Fibroblast of the conjunctiva (primary cell): ENCODE results near the gene CCDC106.

Experiments used
- DNase-seq: peaks from one replicate; pipeline ENCODE4 v3.0.0-alpha.2; 2010; ENCODE audit warnings: low read depth

Gene CCDC106

GRCh38 chr19:55614711-55615542, 33.1 kb upstream of the CCDC106 start:
- no peak for DNase-seq

- no peak for DNase-seq
These were observed 32.2 kb upstream of the CCDC106 start for GRCh38 chr19:55615543-55616394.

- no peak for DNase-seq
These were observed 31.6 kb upstream of the CCDC106 start for GRCh38 chr19:55616395-55616875.

DNA sequence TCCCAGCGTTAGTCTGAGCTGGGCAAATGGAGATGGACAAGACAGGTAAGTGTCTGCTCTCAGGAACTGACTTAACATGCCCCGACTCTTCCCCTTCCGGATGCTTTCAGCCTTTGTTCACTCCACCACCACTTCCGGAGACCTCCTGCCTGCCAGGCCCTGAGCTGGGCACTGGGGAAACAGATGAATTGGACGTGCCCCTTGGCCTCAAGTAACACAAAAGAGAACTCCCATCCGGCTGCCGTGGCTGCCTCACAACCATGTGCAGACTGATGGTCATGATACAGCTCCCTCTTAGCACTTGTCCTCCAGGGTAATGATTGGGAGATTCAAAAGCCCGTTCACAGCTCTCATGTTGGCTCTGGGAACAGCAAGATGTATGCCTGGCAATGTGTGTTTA, 30.6 kb upstream of the CCDC106 start:
- no peak for DNase-seq

DNA sequence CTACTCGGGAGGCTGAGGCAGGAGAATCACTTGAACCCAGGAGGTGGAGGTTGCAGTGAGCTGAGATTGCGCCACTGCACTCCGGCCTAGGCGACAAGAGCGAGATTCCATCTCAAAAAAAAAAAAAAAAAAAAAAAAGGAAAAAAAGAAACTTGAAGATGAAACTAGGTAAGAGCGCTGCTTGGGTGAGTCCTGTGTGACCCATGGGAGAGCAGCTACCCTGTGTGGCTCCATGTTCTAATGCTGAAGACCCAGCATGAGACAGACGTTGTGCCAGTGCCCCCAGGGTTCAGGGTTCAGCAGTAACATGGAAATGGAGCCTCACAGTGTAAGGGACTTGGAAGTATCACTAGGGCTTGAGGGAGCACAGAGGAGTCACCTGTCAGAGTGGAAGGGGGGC, 29.6 kb upstream of the CCDC106 start:
- DNase-seq = no peak

DNA sequence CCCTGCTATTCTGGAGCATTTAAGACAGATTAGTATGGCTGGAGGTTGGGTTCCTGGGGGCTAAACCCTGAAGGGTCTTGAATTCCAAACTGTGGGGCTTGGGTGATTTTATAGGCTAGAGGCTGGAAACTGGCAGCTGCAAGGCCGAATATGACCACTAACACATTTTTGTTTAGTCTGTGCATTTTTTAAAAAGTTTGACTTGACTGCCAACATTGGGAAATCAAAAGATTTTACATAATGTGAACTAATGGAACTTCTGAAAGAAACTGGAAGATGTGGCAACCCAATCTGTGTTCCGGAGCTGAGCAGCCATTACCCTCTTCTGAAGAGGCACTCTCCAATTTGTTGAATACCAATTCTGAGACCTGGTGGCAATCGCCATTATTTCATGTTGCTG, 28.7 kb upstream of the CCDC106 start:
- DNase-seq = no peak

DNA sequence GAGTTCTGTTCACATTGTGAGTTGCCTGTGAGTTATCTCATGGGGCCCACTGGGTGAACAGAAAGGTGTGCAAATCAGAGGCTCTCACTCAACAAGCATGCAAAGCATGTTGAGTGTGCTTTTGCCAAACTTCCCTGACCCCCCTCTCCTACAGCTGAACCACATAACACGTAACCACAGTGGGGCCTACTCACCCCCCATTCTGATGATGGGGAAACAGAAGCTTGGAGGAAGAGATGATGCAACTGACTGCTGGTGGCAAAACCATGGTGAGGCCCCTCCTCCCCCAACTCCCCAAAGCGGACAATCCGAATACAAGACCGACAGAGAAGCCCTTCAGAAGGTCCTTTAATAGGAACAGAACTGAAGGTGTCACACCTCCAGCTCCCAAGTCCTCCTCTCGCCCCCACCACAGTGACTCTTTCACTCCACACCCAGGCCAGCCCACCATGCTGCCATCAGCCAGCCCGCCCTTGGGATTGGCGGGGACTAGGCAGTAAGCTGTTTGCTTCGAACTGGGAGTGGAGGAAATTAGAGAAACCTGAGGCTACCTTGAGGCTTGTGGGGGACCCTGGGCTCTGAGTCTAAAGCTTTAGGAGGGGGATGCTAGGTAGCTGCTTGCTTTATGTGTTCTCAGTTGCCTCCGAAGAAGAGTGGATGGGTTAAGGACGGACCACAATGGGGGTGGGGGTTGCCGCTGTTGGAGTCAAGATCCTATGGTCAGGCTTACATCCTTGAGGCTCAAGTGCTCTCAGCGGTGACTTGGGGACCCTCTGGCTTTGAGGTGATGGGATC, 27.4 kb upstream of the CCDC106 start:
- DNase-seq = no peak

DNA sequence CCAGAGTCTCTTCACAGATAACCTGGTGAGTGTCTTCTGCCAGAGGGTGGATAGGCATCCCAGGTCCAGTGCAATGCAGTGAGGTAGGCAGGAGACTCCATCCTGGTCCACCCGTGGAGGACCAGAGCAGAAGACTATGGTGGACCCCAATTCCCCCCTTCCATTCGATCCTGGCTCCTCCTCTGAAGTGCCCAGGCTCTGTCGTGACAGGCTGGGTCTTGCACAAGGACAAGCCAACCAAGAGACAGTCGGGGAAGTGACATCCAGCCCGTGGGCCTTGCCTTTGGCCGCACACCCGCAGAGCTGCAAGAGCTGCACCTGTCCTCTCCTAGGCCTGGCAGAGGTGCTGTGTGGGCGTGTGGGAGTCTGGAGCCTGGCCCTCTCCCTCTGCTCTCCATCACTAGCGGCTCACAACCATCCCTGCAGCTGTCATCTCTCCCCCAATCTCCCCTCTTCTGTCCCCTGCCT, 26.8 kb upstream of the CCDC106 start:
- no peak for DNase-seq

- no peak for DNase-seq
These were observed 26.3 kb upstream of the CCDC106 start for GRCh38 chr19:55621673-55622231.

DNA sequence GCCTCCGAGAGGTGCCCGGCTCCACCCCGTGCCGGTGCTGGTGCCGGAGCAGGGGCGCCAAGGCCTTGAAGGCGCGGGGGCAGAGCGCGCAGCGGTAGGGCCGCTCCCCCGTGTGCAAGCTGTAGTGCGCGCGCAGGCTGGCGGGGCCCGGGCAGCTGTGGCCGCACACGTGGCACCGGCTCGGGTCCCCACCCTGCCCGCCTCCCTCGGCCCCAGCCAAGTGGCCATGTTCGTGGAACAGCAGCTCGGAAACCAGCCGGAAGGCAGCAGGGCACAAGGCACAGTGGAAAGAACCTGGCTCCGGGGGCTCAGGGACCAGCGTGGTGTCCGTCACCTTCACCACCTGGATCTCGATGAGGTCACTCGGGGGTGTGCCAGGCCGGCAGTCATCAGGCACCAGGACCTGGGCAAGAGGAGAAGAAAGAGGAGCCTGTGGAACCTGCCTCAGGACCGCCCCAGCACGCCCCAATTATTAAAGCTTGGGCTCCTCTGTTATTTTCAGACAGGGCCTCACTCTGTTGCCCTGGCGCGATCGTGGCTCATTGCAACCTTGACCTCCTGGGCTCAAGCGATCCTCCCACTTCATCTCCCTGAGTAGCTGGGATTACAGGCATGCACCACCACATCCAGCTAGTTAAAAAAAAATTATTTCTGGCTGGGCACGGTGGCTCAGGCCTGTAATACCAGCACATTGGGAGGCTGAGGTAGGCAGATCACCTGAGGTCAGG, 25.6 kb upstream of the CCDC106 start:
- no peak for DNase-seq

- no peak for DNase-seq
These were observed 24.9 kb upstream of the CCDC106 start for GRCh38 chr19:55623130-55623529.

DNA sequence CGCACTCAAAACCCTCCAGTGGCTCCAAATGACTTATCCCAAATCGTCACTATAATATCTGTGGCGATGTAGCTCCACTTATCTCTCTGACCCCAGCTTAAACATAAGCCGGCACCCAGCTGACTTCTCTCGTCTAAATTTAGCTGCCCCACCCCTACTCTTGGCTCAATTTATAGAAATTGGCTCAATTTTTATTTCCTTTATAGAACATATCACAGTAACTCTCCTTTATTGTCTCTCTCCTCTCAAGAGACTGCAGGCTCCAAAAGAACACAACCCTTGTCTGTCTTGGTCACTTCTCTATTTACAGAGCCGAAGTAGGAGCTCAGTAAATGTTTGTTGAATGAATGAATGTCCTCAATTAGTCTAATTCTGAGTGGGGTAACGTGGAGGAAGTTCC, 24.5 kb upstream of the CCDC106 start:
- no peak for DNase-seq

- peak; percentile 89 for DNase-seq
These were observed 23.7 kb upstream of the CCDC106 start, which contains the start of gene ZNF784 for GRCh38 chr19:55624109-55625003. TSS of gene ZNF784 (minus strand) at chr19:55624566. CDS start at chr19:55624561, 5 bp downstream.

DNA sequence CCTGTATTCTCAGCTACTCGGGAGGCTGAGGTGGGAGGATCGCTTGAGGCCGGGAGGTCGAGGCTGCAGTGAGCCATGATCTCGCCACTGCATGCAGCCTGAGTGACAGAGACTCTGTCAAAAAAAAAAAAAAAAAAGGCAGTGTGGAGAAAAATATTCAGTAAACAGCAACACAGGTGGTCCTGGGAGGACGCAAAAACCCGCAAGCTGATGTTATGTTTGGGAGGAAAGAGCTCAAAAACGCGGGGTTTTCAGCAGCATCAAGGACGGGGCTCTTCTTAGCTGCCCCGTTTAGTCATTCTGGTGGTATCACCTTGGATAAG, 23.0 kb upstream of the CCDC106 start:
- no peak for DNase-seq

DNA sequence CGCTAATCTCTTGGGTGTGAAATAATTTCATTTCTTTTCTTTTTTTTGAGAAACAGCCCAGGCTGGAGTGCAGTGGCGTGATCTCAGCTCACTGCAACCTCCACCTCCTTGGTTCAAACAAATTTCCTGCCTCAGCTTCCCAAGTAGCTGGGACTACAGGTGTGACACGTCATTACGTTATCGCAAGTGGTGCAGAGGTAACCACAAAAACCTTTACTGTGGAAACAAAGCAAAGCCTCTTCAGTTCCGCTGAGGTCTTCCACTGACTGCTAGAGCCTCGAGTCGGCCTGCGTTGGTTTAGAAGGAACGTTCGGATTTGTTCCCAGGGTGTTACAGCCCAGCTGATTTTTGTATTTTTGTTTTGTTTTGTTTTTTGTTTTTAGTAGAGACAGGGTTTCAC, 21.7 kb upstream of the CCDC106 start:
- DNase-seq = no peak

DNA sequence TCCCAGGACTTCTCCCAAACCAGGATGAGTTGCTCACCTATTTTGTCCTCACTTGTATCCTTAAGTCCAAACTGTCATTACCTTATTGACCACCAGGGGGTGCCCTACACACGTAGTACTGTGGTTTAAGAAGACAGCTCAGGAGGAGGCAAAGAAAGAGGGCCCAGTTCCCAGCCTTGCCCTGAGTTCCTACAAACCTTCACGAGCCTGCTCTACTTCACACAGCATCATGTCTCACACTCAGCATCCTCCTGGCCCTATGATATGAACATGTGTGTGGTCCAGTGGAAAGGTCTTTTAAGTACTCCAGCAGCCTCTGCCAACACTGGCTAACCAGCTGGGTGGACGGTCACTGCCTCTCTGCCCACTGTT, 15.6 kb upstream of the CCDC106 start:
- peak; percentile 97 for DNase-seq

- DNase-seq = no peak
These were observed 14.2 kb upstream of the CCDC106 start for GRCh38 chr19:55633861-55634260.

- no peak for DNase-seq
These were observed 12.7 kb upstream of the CCDC106 start for GRCh38 chr19:55635334-55635717.

- no peak for DNase-seq
These were observed 12.1 kb upstream of the CCDC106 start for GRCh38 chr19:55635856-55636440.

- no peak for DNase-seq
These were observed 11.3 kb upstream of the CCDC106 start for GRCh38 chr19:55636723-55637122.
